Aorta (tissue), 5 donors: Measurements from ENCODE around the gene TBC1D20. TPM values are rescaled to one million over a fixed set of nuclear protein-coding genes. Genes with fewer than 3 reads are reported as not detected.
"Not testable (repeated sequence)": the region's sequence is repeated elsewhere in the genome, so short reads cannot be mapped to it uniquely, and the experiment has no call there.

ENCODE experiments used
- ATAC-seq: fragments of 200-7000 bp; cut with Tn5 transposase; one replicate; pipeline ENCODE4 v1.9.1; 2022; ENCODE audit warnings: moderate library complexity; ENCODE audit not compliant: low FRiP score
- DNase-seq, 2 donors: peaks; one replicate each; pipeline ENCODE4 v3.0.0-alpha.2; 2020
- H3K27ac ChIP-seq, 2 donors: one replicate each; pipeline ENCODE4 v1.5.1; 2013; ENCODE audit warnings: low read length in 2 of 2, mild to moderate bottlenecking in 2 of 2, moderate library complexity in 2 of 2, control low read depth in 1 of 2, inconsistent platforms in 1 of 2, low read depth in 1 of 2
- H3K27me3 ChIP-seq, 2 donors: one replicate each; pipeline ENCODE4 v1.6.1; 2013; ENCODE audit warnings: control low read depth in 1 of 2, low read length in 1 of 2, mild to moderate bottlenecking in 1 of 2, moderate library complexity in 1 of 2; ENCODE audit not compliant: insufficient read depth in 2 of 2, control insufficient read depth in 1 of 2
- H3K36me3 ChIP-seq, 2 donors: one replicate each; pipeline ENCODE4 v1.6.1; 2013; ENCODE audit warnings: control low read depth in 1 of 2, low read length in 1 of 2, mild to moderate bottlenecking in 1 of 2; ENCODE audit not compliant: insufficient read depth in 2 of 2, control insufficient read depth in 1 of 2
- H3K4me1 ChIP-seq, 2 donors: one replicate each; pipeline ENCODE4 v1.6.1; 2013; ENCODE audit warnings: low read length in 2 of 2, control low read depth in 1 of 2, mild to moderate bottlenecking in 1 of 2, moderate library complexity in 1 of 2; ENCODE audit not compliant: insufficient read depth in 2 of 2, control insufficient read depth in 1 of 2
- H3K4me3 ChIP-seq, 2 donors: one replicate each; pipeline ENCODE4 v1.5.1; 2013; ENCODE audit warnings: low read length in 2 of 2, control low read depth in 1 of 2, mild to moderate bottlenecking in 1 of 2
- H3K9me3 ChIP-seq: one replicate; pipeline ENCODE4 v1.6.1; 2013; ENCODE audit warnings: mild to moderate bottlenecking, low read length; ENCODE audit not compliant: control insufficient read depth
- WGBS, 2 donors: extraction: QIAGEN DNeasy Blood & Tissue Kit; methylation state at CpG; one replicate each; pipeline ENCODE4 v1.1.7; 2013; 5-methylcytosine and 5-hydroxymethylcytosine counted together
- intact Hi-C, 2 donors: fragments of 100-400 bp; cut with DNase I; formaldehyde crosslinking; loops; one replicate each; pipeline versions ENCODE4 v1.14.2 to v1.15.0; 2022
- long read RNA-seq, 2 donors: library from polyadenylated mRNA; unstranded; transcript quantifications; one replicate each; pipeline ENCODE4 v2.0.0, GENCODE V29; 2020 to 2021
- polyA plus RNA-seq, 2 donors: library from polyadenylated mRNA; stranded (reverse); fragments of 200-250 nt; gene quantifications; one replicate each; pipeline ENCODE4 v1.2.3, GENCODE V29; 2013
- total RNA-seq, 2 donors: library from RNA; stranded (reverse); fragmentation: NEBNext Ultra II Directional; extraction: Animal tissue kit (Norgen Biotek cat#: 25700); gene quantifications; one replicate each; pipeline ENCODE4 v1.2.1, GENCODE V29; 2021
- donor health status: healthy with polysubstance abuse.
- donor health status: Bipolar disorder and iron deficiency.
- donor health status: DM: no; HTN: no; CAD: no.
- donor health status: DM: no; HTN: no; CAD: no.
- donor health status: DM: yes; HTN: yes; CAD: no.

TBC1D20 gene
- total RNA-seq (10 to 100 TPM; 27.2 to 39.1 TPM), polyA plus RNA-seq (10 to 100 TPM in 1 of 2 donors, 1 to 10 TPM in 1; 9.5 to 27.2 TPM)
- long read RNA-seq, donor 1, full-length matches to known transcripts, result 2 of 15 reads
- long read RNA-seq, donor 1, partial matches to known transcripts, result 0 of 15 reads
- long read RNA-seq, donor 1, other reads (novel, unspliced or antisense), result 13 of 15 reads
- long read RNA-seq, donor 2, full-length matches to known transcripts, result 13 of 22 reads
- long read RNA-seq, donor 2, partial matches to known transcripts, result 4 of 22 reads
- long read RNA-seq, donor 2, other reads (novel, unspliced or antisense), result 5 of 22 reads

GRCh38 chr20:462199-462991 lies at the start of gene TBC1D20:
TBC1D20 (minus strand) TSS chr20:462533; CDS start chr20:462405, 128 bp downstream.
- Histone ChIP-seq H3K36me3 (peaks cover 0 to 2% of the 10 kb centered on the region in 2 donors), H3K27ac (peak within 1 kb of the TSS; percentile 57 to 76), H3K4me3 (peak within 1 kb of the TSS; percentile 76 to 99), H3K9me3 (no peaks in the 10 kb centered on the region), H3K4me1 (peaks cover 2 to 3% of the 10 kb centered on the region in 2 donors), H3K27me3 (no peaks in the 10 kb centered on the region)
- intact Hi-C loops, result loop anchor here in 1 of 2 donors (5.0 kb wide), 1 partner anchor 55 kb away; the partner anchor contains the start of gene RBCK1
- DNase-seq (peak; percentile 90 to 94), ATAC-seq (peak; percentile 98)
- WGBS, 2 donors, result 1% methylated on average over 46 to 80 of the region's 80 CpGs

GRCh38 chr20:510328-511057 lies 48.2 kb upstream of the TBC1D20 start:
- H3K36me3 ChIP-seq, H3K27me3 ChIP-seq, H3K4me1 ChIP-seq, H3K4me3 ChIP-seq, intact Hi-C loops, DNase-seq, H3K9me3 ChIP-seq, H3K27ac ChIP-seq, ATAC-seq: not testable (repeated sequence)
- WGBS, 2 donors, result 87 to 88% methylated on average over 9 of the region's 9 CpGs

GRCh38 chr20:508364-508787 lies 46.0 kb upstream of the TBC1D20 start:
- H3K4me1 ChIP-seq, H3K4me3 ChIP-seq, intact Hi-C loops, H3K9me3 ChIP-seq, ATAC-seq, H3K36me3 ChIP-seq, DNase-seq, H3K27me3 ChIP-seq, H3K27ac ChIP-seq: not testable (repeated sequence)
- WGBS, 2 donors, result 11 to 16% methylated on average over 6 of the region's 6 CpGs

GRCh38 chr20:507761-508332 lies 45.5 kb upstream of the TBC1D20 start:
- H3K4me3 ChIP-seq, result no peak overlapping the region
- peaks cover 0 to 4% of the 10 kb centered on the region in 2 donors for H3K36me3 ChIP-seq
- WGBS, 2 donors, result 75 to 81% methylated on average over 7 of the region's 7 CpGs
- H3K27me3 ChIP-seq, result no peaks in the 10 kb centered on the region
- H3K27ac ChIP-seq, result no peak overlapping the region
- H3K4me1 ChIP-seq, result no peaks in the 10 kb centered on the region
- DNase-seq (no peak), ATAC-seq (no peak)
- no peaks in the 10 kb centered on the region for H3K9me3 ChIP-seq
- intact Hi-C loops, result no loop called here

- intact Hi-C loops, result no loop called here
- H3K27ac ChIP-seq, result no peak overlapping the region
- H3K9me3 ChIP-seq, result no peaks in the 10 kb centered on the region
- peaks cover 0 to 6% of the 10 kb centered on the region in 2 donors for H3K36me3 ChIP-seq
- DNase-seq (no peak), ATAC-seq (no peak)
- 88 to 93% methylated on average over 7 of the region's 7 CpGs for WGBS, 2 donors
- H3K4me1 ChIP-seq, result no peaks in the 10 kb centered on the region
- H3K4me3 ChIP-seq, result no peak overlapping the region
- no peaks in the 10 kb centered on the region for H3K27me3 ChIP-seq
Measured at GRCh38 chr20:507006-507758, 44.8 kb upstream of the TBC1D20 start.

- ATAC-seq (no peak), DNase-seq (no peak)
- Histone ChIP-seq H3K36me3 (peaks cover 3 to 6% of the 10 kb centered on the region in 2 donors), H3K4me1 (no peaks in the 10 kb centered on the region), H3K4me3 (no peak overlapping the region), H3K27ac (no peak overlapping the region), H3K9me3 (no peaks in the 10 kb centered on the region), H3K27me3 (no peaks in the 10 kb centered on the region)
- intact Hi-C loops, result no loop called here
- 70 to 76% methylated on average over 3 of the region's 3 CpGs for WGBS, 2 donors
Measured at GRCh38 chr20:504632-505075, 42.3 kb upstream of the TBC1D20 start.

- intact Hi-C loops, result no loop called here
- no peaks in the 10 kb centered on the region for H3K9me3 ChIP-seq
- no peak overlapping the region for H3K4me3 ChIP-seq
- no peak for DNase-seq
- no peak for ATAC-seq
- no peak overlapping the region for H3K27ac ChIP-seq
- H3K27me3 ChIP-seq, result no peaks in the 10 kb centered on the region
- 91 to 92% methylated on average over 11 of the region's 11 CpGs for WGBS, 2 donors
- H3K4me1 ChIP-seq, result no peaks in the 10 kb centered on the region
- H3K36me3 ChIP-seq, result peaks cover 8 to 10% of the 10 kb centered on the region in 2 donors
Measured at GRCh38 chr20:503048-503737, 40.9 kb upstream of the TBC1D20 start.
